HCT116 (cell line): ENCODE results near the gene GAB2.

Source experiments
- CTCF ChIP-seq, 3 experiments: fragments of 200-600 bp in 1 of 3; sonication (generic) in 1 of 3; IDR thresholded peaks in 2 of 3; conservative IDR thresholded peaks in 1 of 3; 2 replicates each; pipeline ENCODE4 v1.5.1; 2012 to 2017; ENCODE audit warnings: low read depth in 2 of 3, low read length in 2 of 3, antibody characterized with exemption in 1 of 3, borderline replicate concordance in 1 of 3, control low read depth in 1 of 3, mild to moderate bottlenecking in 1 of 3, mixed read lengths in 1 of 3, mixed run types in 1 of 3, moderate library complexity in 1 of 3; ENCODE audit not compliant: insufficient read depth in 1 of 3
- POLR2A ChIP-seq: IDR thresholded peaks from 2 replicates; pipeline ENCODE4 v1.7.0; 2011; ENCODE audit warnings: borderline replicate concordance; ENCODE audit not compliant: insufficient read depth, insufficient read length; ENCODE audit errors: extremely low read depth
- POLR2AphosphoS5 ChIP-seq: IDR thresholded peaks from 2 replicates; pipeline ENCODE4 v1.6.1; 2011; ENCODE audit warnings: mild to moderate bottlenecking, low read depth, low read length, moderate library complexity
- SIN3A ChIP-seq: IDR thresholded peaks from 2 replicates; pipeline ENCODE4 v1.6.1; 2012; ENCODE audit warnings: low read depth
- ZFX ChIP-seq: fragments of 450-650 bp; IDR thresholded peaks from 2 replicates; pipeline ENCODE4 v1.6.1; 2017
- ZNF274 ChIP-seq: fragments of 200-500 bp; sonication (Bioruptor generic); IDR thresholded peaks from 2 replicates; pipeline ENCODE4 v1.6.1; 2014; ENCODE audit warnings: mild to moderate bottlenecking, low read depth, low read length, inconsistent platforms
- TF ChIP-seq, protein P1 (sequence below): IDR thresholded peaks from 2 replicates; pipeline ENCODE4 v1.6.1; 2012
- TF ChIP-seq, protein P2 (sequence below): IDR thresholded peaks from 2 replicates; pipeline ENCODE4 v1.6.1; 2012

DNA sequence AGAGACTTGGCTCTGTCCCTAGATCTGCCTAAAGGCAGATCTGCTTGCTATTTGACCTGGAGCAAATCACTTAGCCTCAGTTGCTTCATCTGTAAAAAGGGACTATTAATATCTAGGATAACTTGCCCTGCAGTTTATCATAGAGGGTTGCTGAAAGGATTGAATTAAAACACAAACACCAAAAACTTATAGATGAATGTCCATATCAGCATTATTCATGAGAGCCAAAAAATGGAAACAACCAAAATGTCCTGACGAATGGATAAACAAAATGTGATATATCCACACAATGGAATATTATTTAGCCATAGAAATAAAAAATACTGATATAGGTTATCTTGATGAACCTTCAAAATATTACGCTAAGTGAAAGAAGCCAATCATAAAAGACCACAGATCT is 161.7 kb downstream of the GAB2 start:
- TF ChIP-seq, protein P1, sequence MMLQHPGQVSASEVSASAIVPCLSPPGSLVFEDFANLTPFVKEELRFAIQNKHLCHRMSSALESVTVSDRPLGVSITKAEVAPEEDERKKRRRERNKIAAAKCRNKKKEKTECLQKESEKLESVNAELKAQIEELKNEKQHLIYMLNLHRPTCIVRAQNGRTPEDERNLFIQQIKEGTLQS = no peak
- no peak for TF ChIP-seq CTCF (IDR thresholded peaks at IDR 0.05 in 2 of 3, conservative IDR thresholded peaks at IDR 0.05 in 1 of 3; ENCODE audit: borderline replicate concordance in 1 of 3, insufficient read depth in 1 of 3, low read depth in 2 of 3, low read length in 2 of 3)
- TF ChIP-seq POLR2A = no peak
- TF ChIP-seq POLR2AphosphoS5 = no peak
- TF ChIP-seq ZNF274 = no peak
- TF ChIP-seq, protein P2, sequence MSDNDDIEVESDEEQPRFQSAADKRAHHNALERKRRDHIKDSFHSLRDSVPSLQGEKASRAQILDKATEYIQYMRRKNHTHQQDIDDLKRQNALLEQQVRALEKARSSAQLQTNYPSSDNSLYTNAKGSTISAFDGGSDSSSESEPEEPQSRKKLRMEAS = no peak
- TF ChIP-seq ZFX = no peak
- no peak for TF ChIP-seq SIN3A
